H1 (cell line): Measurements from ENCODE around the gene GPR156. TPM values are rescaled to one million over a fixed set of nuclear protein-coding genes. Genes with fewer than 3 reads are reported as not detected.

ENCODE experiments used
- ATF3 ChIP-seq: IDR thresholded peaks from 2 replicates; pipeline ENCODE4 v1.6.1; 2011; ENCODE audit warnings: low read depth, mild to moderate bottlenecking, low read length; ENCODE audit not compliant: insufficient read depth
- CHD7 ChIP-seq: fragments of 300-600 bp; sonication (generic); IDR thresholded peaks from 2 replicates; pipeline ENCODE4 v1.7.1; 2012; ENCODE audit warnings: low read length, moderate library complexity, mild to moderate bottlenecking, inconsistent platforms; ENCODE audit not compliant: insufficient replicate concordance
- JUN ChIP-seq: IDR thresholded peaks from 2 replicates; pipeline ENCODE4 v1.6.1; 2011; ENCODE audit warnings: low read depth, mild to moderate bottlenecking, improper control_type of control experiment, low read length
- JUND ChIP-seq: IDR thresholded peaks from 2 replicates; pipeline ENCODE4 v1.6.1; 2011; ENCODE audit warnings: mild to moderate bottlenecking, improper control_type of control experiment, low read length
- YY1 ChIP-seq: IDR thresholded peaks from 2 replicates; pipeline ENCODE4 v1.6.1; 2011; ENCODE audit warnings: low read depth, mild to moderate bottlenecking, low read length
- polyA plus RNA-seq, 7 experiments: library from polyadenylated mRNA; depleted of rRNA in 3 of 7; stranded (reverse) in 5 of 7; unstranded in 2 of 7; fragments of >200 nt in 5 of 7; fragments of 200-250 nt in 2 of 7; gene quantifications; 1 replicate in 5 of 7; 2 replicates in 1 of 7; 4 replicates in 1 of 7; pipeline versions ENCODE4 v1.2.1 to v1.2.3, GENCODE V29; 2011 to 2013; ENCODE audit warnings: missing spikeins in 2 of 7, mixed read lengths in 2 of 7
- total RNA-seq: library from RNA; stranded (reverse); fragmentation: NEBNext Ultra II Directional; extraction: Animal tissue kit (Norgen Biotek cat#: 25700); gene quantifications from 2 replicates; pipeline ENCODE4 v1.2.1, GENCODE V29; 2021

The GPR156 gene
- total and polyA plus RNA-seq, 2 of the 8 experiments (the other 6 are each of a cell fraction or from before 2014, with no cell fraction given): 1.6 to 1.8 TPM

- TF ChIP-seq CHD7 (no peak), ATF3 (no peak), YY1 (no peak), JUN (no peak), JUND (no peak)
Measured at GRCh38 chr3:120264963-120265362, 20.1 kb downstream of the GPR156 start (continued).
